Activated T-helper 17 cell treated with anti-CD3 and anti-CD28 coated beads, Interleukin-2, amount 50 U/mL, for 72 hours (primary cell): ENCODE results near the gene DDX60. TPM values are rescaled to one million over a fixed set of nuclear protein-coding genes. Genes with fewer than 3 reads are reported as not detected.
A peak's percentile ranks its signal among the peaks of the same experiment; 100 is the strongest.
"Not testable (repeated sequence)": the region's sequence is repeated elsewhere in the genome, so short reads cannot be mapped to it uniquely, and the experiment has no call there.

Source experiments
- ATAC-seq: fragments of 150-1000 bp; cut with Tn5 transposase; replicated peaks from 2 replicates; pipeline ENCODE4 v1.10.0; 2021; ENCODE audit warnings: mild to moderate bottlenecking, moderate library complexity
- H3K27ac Mint-ChIP-seq: one replicate; pipeline ENCODE4 v1.8.0; 2022; ENCODE audit warnings: mixed read lengths
- H3K27me3 Mint-ChIP-seq: one replicate; pipeline ENCODE4 v1.8.0; 2022; ENCODE audit warnings: mixed read lengths
- H3K36me3 Mint-ChIP-seq: one replicate; pipeline ENCODE4 v1.8.0; 2022; ENCODE audit warnings: low read depth, mild to moderate bottlenecking, mixed read lengths
- H3K4me1 Mint-ChIP-seq: one replicate; pipeline ENCODE4 v1.8.0; 2022; ENCODE audit warnings: mixed read lengths
- H3K4me3 Mint-ChIP-seq: one replicate; pipeline ENCODE4 v1.8.0; 2022; ENCODE audit warnings: mild to moderate bottlenecking, mixed read lengths
- H3K9me3 Mint-ChIP-seq: one replicate; pipeline ENCODE4 v1.8.0; 2022; ENCODE audit warnings: mixed read lengths
- total RNA-seq, 2 donors: library from RNA; stranded (reverse); gene quantifications; one replicate each; pipeline ENCODE4 v1.2.3, GENCODE V29; 2022

DDX60 gene
- 1 to 10 TPM; 4.6 to 9.3 TPM for total RNA-seq

- Mint-ChIP-seq H3K4me1 (peaks cover 23% of the 10 kb centered on the region), H3K27me3 (no peaks in the 10 kb centered on the region), H3K27ac (peak within 1 kb of the TSS; percentile 93), H3K4me3 (peak within 1 kb of the TSS; percentile 91), H3K36me3 (no peaks in the 10 kb centered on the region), H3K9me3 (peaks cover 4% of the 10 kb centered on the region)
- ATAC-seq = peak; percentile 97
Observed at GRCh38 chr4:168318266-168318895, at the start of gene DDX60. Gene DDX60 (minus strand): TSS chr4:168318752. CDS start chr4:168311259, 7,493 bp downstream.

- H3K4me1 Mint-ChIP-seq = peaks cover 4% of the 10 kb centered on the region
- no peak overlapping the region for H3K27ac Mint-ChIP-seq
- ATAC-seq = no peak
- peaks cover 86% of the 10 kb centered on the region for H3K36me3 Mint-ChIP-seq
- no peak overlapping the region for H3K4me3 Mint-ChIP-seq
- H3K27me3 Mint-ChIP-seq = no peaks in the 10 kb centered on the region
- H3K9me3 Mint-ChIP-seq = peaks cover 4% of the 10 kb centered on the region
Observed at GRCh38 chr4:168367065-168367464, 48.5 kb upstream of the DDX60 start.

GRCh38 chr4:168362025-168362401 is 43.5 kb upstream of the DDX60 start:
- ATAC-seq = no peak
- Mint-ChIP-seq H3K9me3 (no peaks in the 10 kb centered on the region), H3K4me3 (no peak overlapping the region), H3K4me1 (peaks cover 4% of the 10 kb centered on the region), H3K27ac (no peak overlapping the region), H3K27me3 (no peaks in the 10 kb centered on the region), H3K36me3 (peaks cover 90% of the 10 kb centered on the region)

- Mint-ChIP-seq H3K36me3 (peaks cover 95% of the 10 kb centered on the region), H3K27ac (no peak overlapping the region), H3K4me3 (no peak overlapping the region), H3K27me3 (no peaks in the 10 kb centered on the region), H3K4me1 (peaks cover 4% of the 10 kb centered on the region), H3K9me3 (no peaks in the 10 kb centered on the region)
- ATAC-seq = no peak
Observed at GRCh38 chr4:168361365-168362024, 42.9 kb upstream of the DDX60 start.

GRCh38 chr4:168360271-168360670 is 41.7 kb upstream of the DDX60 start:
- Mint-ChIP-seq H3K36me3 (peaks cover 90% of the 10 kb centered on the region), H3K27ac (no peak overlapping the region), H3K27me3 (no peaks in the 10 kb centered on the region), H3K9me3 (no peaks in the 10 kb centered on the region), H3K4me1 (peaks cover 4% of the 10 kb centered on the region), H3K4me3 (no peak overlapping the region)
- no peak for ATAC-seq

- peaks cover 5% of the 10 kb centered on the region for H3K9me3 Mint-ChIP-seq
- peaks cover 4% of the 10 kb centered on the region for H3K4me1 Mint-ChIP-seq
- H3K36me3 Mint-ChIP-seq = peaks cover 68% of the 10 kb centered on the region
- H3K27ac Mint-ChIP-seq = no peak overlapping the region
- ATAC-seq = no peak
- H3K4me3 Mint-ChIP-seq = no peak overlapping the region
- H3K27me3 Mint-ChIP-seq = no peaks in the 10 kb centered on the region
Observed at GRCh38 chr4:168357941-168358340, 39.4 kb upstream of the DDX60 start.

GRCh38 chr4:168353746-168354145 is 35.2 kb upstream of the DDX60 start:
- no peaks in the 10 kb centered on the region for H3K4me1 Mint-ChIP-seq
- no peaks in the 10 kb centered on the region for H3K27me3 Mint-ChIP-seq
- peaks cover 35% of the 10 kb centered on the region for H3K9me3 Mint-ChIP-seq
- H3K4me3 Mint-ChIP-seq = no peak overlapping the region
- H3K27ac Mint-ChIP-seq = no peak overlapping the region
- H3K36me3 Mint-ChIP-seq = peaks cover 26% of the 10 kb centered on the region
- no peak for ATAC-seq

GRCh38 chr4:168337550-168337940 is 19.0 kb upstream of the DDX60 start:
- Mint-ChIP-seq H3K36me3 (no peaks in the 10 kb centered on the region), H3K4me3 (no peak overlapping the region), H3K4me1 (no peaks in the 10 kb centered on the region), H3K27me3 (no peaks in the 10 kb centered on the region), H3K27ac (no peak overlapping the region), H3K9me3 (no peaks in the 10 kb centered on the region)
- ATAC-seq = no peak

GRCh38 chr4:168336837-168337549 is 18.4 kb upstream of the DDX60 start:
- Mint-ChIP-seq H3K9me3 (no peaks in the 10 kb centered on the region), H3K4me1 (no peaks in the 10 kb centered on the region), H3K27me3 (no peaks in the 10 kb centered on the region), H3K27ac (no peak overlapping the region), H3K4me3 (no peak overlapping the region), H3K36me3 (no peaks in the 10 kb centered on the region)
- no peak for ATAC-seq

GRCh38 chr4:168335621-168336020 is 17.1 kb upstream of the DDX60 start:
- Mint-ChIP-seq H3K27ac (no peak overlapping the region), H3K9me3 (no peaks in the 10 kb centered on the region), H3K27me3 (no peaks in the 10 kb centered on the region), H3K4me1 (no peaks in the 10 kb centered on the region), H3K4me3 (no peak overlapping the region), H3K36me3 (no peaks in the 10 kb centered on the region)
- no peak for ATAC-seq

- H3K4me3 Mint-ChIP-seq = no peak overlapping the region
- no peaks in the 10 kb centered on the region for H3K9me3 Mint-ChIP-seq
- ATAC-seq = no peak
- no peaks in the 10 kb centered on the region for H3K36me3 Mint-ChIP-seq
- H3K4me1 Mint-ChIP-seq = no peaks in the 10 kb centered on the region
- H3K27me3 Mint-ChIP-seq = no peaks in the 10 kb centered on the region
- no peak overlapping the region for H3K27ac Mint-ChIP-seq
Observed at GRCh38 chr4:168334053-168334452, 15.5 kb upstream of the DDX60 start.

- not testable (repeated sequence) for H3K36me3 Mint-ChIP-seq, H3K27me3 Mint-ChIP-seq, H3K9me3 Mint-ChIP-seq, H3K4me1 Mint-ChIP-seq, H3K4me3 Mint-ChIP-seq, H3K27ac Mint-ChIP-seq, ATAC-seq
Observed at GRCh38 chr4:168330575-168330974, 12.0 kb upstream of the DDX60 start.

- peaks cover 4% of the 10 kb centered on the region for H3K9me3 Mint-ChIP-seq
- H3K4me1 Mint-ChIP-seq = peaks cover 6% of the 10 kb centered on the region
- no peak overlapping the region for H3K27ac Mint-ChIP-seq
- ATAC-seq = no peak
- no peaks in the 10 kb centered on the region for H3K27me3 Mint-ChIP-seq
- no peak overlapping the region for H3K4me3 Mint-ChIP-seq
- H3K36me3 Mint-ChIP-seq = no peaks in the 10 kb centered on the region
Observed at GRCh38 chr4:168325591-168325990, 7.0 kb upstream of the DDX60 start.

- H3K9me3 Mint-ChIP-seq = peaks cover 4% of the 10 kb centered on the region
- H3K4me3 Mint-ChIP-seq = no peak overlapping the region
- H3K36me3 Mint-ChIP-seq = no peaks in the 10 kb centered on the region
- H3K4me1 Mint-ChIP-seq = peaks cover 23% of the 10 kb centered on the region
- ATAC-seq = no peak
- no peaks in the 10 kb centered on the region for H3K27me3 Mint-ChIP-seq
- no peak overlapping the region for H3K27ac Mint-ChIP-seq
Observed at GRCh38 chr4:168321006-168321405, 2.5 kb upstream of the DDX60 start.

- Mint-ChIP-seq H3K4me3 (peak overlapping the region; percentile 91), H3K27me3 (no peaks in the 10 kb centered on the region), H3K9me3 (peaks cover 4% of the 10 kb centered on the region), H3K4me1 (peaks cover 23% of the 10 kb centered on the region), H3K27ac (peak overlapping the region; percentile 93), H3K36me3 (no peaks in the 10 kb centered on the region)
- ATAC-seq = no peak
Observed at GRCh38 chr4:168319486-168320019, 1.0 kb upstream of the DDX60 start.
